GM18519 (cell line): Measurements from ENCODE around the gene HKDC1.
A peak's percentile ranks its signal among the peaks of the same experiment; 100 is the strongest.
"Not testable (repeated sequence)": the region's sequence is repeated elsewhere in the genome, so short reads cannot be mapped to it uniquely, and the experiment has no call there.

Experiments
- ATAC-seq: cut with Tn5 transposase; IDR thresholded peaks from one replicate; pipeline ENCODE4 v1.9.1; 2021; ENCODE audit warnings: mild to moderate bottlenecking, moderate library complexity; ENCODE audit not compliant: unreplicated experiment, low FRiP score

The HKDC1 gene

DNA sequence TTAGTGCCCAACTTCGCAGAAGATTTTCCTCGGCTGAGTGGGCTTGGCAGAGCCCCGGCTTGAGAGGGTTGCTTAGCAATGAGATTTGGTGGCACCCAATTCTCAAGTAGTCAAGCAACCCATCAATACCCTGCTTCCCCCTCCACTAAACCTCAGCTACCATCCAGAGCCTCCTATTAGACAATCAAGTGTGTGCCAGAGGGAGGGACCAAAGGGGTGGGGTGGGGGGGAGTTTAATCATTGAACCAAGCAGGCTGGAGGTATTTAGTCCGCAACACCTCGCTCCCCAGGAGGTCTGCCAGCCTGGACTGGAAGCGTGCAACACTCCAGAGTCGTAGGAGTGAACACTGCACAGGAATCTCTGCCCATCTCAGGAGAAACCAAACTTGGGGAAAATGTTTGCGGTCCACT, at the start of gene HKDC1:
TSS of gene HKDC1 (plus strand) at position 292 of the 411 bp plus-strand sequence. CDS start at position 396, 104 bp downstream.
- no peak for ATAC-seq

GRCh38 chr10:69172241-69172982, 47.7 kb upstream of the HKDC1 start:
- no peak for ATAC-seq

DNA sequence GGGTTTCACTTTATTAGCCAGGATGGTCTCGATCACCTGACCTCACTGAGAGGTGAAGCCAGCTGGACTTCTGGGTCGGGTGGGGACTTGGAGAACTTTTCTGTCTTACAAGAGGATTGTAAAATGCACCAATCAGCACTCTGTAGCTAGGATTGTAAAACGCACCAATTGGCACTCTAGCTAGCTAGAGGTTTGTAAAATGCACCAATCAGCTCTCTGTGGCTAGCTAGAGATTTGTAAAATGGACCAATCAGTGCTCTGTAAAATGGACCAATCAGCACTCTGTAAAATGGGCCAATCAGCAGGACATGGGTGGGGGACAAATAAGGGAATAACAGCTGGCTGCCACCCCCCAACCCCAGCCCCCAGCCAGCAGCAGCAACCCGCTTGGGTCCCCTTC, 44.8 kb upstream of the HKDC1 start:
- ATAC-seq = not testable (repeated sequence)

DNA sequence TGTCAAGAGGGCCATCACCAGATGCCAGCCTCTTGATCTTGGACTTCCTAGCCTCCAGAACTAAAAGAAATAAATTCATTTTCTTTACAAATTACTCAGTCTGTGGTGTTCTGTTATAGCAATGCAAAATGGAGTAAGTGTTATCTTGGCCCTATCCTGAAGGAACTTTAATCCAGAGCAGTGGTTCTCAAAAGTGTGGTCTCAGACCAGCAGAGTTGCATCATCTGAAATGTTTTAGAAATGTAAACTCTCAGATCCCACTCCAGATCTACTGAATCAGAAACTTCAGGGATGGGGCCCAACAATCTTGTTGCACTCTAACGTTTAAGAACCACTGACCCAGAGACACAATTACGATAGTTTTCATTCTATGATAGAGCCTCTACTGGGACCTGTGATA, 43.3 kb upstream of the HKDC1 start:
- no peak for ATAC-seq

DNA sequence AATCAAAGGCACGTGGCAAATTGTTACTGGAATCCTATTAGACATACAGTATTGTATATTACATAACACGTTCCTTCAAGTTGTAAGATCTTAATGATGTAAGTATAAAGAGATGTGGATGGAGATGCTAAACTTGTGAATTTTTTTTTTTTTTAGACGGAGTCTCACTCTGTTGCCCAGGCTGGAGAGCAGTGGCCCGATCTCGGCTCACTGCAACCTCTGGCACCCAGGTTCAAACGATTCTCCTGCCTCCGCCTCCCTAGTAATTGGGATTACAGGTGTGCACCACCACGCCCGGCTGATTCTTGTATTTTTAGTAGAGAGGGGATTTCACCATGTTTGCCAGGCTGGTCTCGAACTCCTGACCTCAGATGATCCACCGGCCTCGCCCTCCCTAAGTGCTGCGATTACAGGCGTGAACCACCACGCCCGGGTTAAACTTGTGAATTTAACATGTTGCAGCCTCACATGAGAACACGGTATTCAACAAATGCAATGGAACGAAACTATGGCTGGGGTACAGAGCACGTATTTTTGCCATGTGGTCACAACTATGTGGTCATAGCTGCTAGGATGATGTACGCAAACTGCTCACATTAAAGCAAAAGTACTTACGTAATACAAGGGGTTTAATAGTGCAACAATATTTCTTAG, 40.9 kb upstream of the HKDC1 start:
- peak; percentile 33 for ATAC-seq

DNA sequence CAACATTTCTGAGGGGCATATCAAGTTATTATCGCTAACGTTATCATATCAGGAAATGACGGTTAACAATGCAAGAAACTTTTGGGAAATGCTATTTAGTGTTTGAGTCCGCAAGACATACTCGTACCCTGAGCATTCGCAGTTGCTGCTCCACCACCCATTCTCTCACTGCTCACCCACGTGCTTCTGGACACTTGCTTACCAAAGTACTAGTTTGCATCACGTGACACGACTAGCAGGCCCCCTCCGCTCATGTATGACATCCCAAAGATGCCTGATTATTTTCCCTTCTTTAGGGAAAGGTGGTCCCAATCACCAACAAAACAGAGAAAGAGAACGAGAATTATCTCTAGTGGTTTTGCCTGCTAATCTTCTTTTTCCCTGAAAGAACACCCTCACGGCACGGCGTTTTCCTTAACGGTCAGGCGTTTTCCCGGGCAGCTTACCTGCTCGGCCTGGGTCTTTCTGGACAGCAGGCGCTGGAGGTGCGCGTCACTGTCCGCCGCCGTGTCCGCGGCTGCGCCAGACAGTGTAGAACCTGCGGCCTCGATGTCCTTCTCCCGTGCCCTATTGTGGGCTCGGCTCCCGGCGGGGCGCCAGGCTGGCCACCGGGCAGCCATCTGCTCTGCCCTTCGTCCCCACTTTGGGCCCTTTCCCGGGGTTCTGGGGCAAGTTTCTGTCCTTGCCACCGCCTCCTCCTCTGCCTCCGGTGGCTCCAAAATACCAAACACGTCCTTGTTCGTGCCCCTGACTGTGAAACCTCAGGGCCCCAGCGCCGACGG, 40.2 kb upstream of the HKDC1 start, which contains the start of gene SUPV3L1:
TSS of gene SUPV3L1 (plus strand) at position 492 of the 782 bp plus-strand sequence. CDS start at position 550, 58 bp downstream.
- ATAC-seq = peak; percentile 56

DNA sequence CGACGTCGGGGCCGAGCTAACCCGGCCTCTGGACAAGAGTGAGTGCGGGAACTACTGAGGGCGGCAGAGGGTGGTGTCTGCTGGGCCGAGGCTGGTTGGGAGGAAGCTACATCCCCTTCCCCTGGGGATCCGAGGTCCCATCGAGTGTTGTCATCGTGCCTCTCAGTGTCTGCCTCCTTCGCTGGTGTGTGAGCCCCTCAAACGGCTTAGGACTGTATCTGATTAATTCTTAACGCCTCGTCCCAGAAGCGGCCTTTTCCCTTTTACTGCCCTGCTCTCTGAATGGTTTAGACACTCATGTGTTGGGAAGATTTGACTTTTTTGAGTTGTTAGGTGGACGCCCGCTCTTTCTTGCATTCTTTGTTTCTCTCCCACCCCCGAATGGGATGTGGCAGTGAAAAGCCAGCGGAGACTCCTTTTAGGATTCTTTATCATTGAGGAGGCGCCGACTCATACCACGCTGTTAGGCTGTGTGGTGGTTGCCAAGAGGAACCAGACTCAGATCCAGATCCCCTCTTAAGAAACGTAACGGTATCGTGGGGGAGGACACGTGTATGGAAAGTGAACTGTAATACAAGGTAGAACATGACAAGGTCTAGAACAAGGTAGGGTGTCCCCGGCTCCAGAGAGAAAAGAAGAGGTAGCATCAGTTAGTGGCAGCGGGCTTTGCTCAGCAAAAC, 39.5 kb upstream of the HKDC1 start:
- ATAC-seq = no peak

GRCh38 chr10:69181433-69181832, 38.7 kb upstream of the HKDC1 start:
- no peak for ATAC-seq

DNA sequence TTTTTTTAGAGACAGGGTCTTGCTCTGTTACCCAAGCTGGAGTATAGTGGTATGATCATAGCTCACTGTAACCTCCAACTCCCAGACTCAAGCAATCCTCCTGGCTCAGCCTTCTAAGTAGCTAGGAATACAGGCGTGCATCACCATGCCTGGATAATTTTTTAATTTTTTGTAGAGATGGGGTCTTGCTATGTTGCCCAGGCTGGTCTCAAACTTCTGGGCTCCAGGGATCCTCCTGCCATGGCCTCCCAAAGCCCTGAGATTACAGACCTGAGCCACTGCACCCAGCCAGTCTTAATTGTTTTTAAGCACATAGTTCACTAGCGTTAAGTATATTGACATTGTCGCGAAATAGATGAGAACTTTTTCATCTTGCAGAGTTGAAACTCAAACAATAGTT, 38.1 kb upstream of the HKDC1 start:
- ATAC-seq = no peak

GRCh38 chr10:69186524-69186923, 33.6 kb upstream of the HKDC1 start:
- ATAC-seq = no peak

- no peak for ATAC-seq
Measured at GRCh38 chr10:69201045-69201444, 19.1 kb upstream of the HKDC1 start.

- ATAC-seq = no peak
Measured at GRCh38 chr10:69202332-69202731, 17.8 kb upstream of the HKDC1 start.

- no peak for ATAC-seq
Measured at GRCh38 chr10:69208761-69209160, 11.4 kb upstream of the HKDC1 start.

DNA sequence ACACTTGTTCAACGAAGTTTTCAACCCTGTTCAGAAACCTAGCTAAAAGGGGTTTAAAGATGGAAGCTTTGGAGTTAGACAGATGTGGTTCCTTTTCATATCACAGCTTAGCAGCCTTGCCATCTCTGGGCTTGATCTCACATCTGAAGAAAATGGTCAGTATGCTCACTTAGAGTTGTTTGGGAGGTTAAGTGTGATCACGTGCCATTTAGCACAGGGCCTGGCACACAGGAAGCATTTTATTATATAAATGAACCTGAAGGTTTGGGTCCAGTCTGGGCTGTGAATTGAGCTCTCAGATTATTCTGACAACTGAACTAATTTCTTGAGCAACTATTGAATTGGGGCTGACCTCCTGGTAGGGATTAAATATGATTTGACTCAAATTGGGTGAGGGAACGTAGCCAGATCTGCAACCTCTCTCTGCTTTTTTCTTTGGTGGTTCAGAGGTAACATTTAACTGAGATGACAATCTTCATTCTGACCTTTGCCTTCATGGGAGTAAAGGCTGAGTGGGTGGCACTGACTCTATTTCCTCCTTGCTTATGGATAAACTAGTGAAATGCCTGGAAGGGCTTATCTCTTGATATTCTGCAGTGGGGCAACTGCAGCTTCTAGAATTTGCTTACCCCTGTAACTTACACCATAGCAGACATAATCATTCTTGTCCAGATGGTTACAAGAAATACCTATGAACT, 10.2 kb upstream of the HKDC1 start:
- no peak for ATAC-seq

DNA sequence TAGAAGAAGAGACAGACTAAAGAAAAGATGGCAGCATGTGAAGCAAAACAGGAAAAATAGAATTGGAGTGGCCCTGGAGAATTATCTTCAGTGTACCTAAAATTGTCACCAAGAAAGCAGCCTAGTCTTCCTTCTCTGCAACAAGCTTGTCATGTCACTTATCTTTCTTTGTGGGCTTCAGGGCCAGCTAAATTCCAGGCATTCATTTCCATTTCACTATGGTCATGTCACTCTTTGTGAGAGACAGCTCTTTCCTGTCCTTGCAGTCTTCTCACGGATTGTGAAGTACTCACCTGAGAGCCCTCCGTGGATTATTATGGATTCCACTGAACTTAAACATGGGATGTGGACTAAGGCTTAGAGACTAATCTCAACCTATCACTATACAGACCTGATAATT, 9.0 kb upstream of the HKDC1 start:
- ATAC-seq = no peak

DNA sequence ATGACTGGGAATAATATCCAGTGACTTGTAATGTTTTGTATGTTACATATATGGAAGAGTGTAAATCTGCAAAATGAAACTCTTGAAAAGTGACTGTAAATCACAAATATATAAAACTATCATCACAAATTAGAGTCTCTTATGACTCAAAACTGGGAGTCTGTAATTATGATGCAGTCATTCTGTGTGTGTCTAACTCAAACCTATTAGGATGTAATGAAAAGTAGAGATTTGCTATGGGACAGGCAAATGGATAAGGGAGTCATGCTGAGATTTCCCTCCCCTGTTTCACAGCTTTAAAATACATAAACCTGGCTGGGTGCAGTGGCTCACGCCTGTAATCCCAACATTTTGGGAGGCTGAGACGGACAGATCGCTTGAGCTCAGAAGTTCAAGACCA, 8.6 kb upstream of the HKDC1 start:
- ATAC-seq = no peak

GRCh38 chr10:69213591-69214311, 6.4 kb upstream of the HKDC1 start:
- no peak for ATAC-seq

DNA sequence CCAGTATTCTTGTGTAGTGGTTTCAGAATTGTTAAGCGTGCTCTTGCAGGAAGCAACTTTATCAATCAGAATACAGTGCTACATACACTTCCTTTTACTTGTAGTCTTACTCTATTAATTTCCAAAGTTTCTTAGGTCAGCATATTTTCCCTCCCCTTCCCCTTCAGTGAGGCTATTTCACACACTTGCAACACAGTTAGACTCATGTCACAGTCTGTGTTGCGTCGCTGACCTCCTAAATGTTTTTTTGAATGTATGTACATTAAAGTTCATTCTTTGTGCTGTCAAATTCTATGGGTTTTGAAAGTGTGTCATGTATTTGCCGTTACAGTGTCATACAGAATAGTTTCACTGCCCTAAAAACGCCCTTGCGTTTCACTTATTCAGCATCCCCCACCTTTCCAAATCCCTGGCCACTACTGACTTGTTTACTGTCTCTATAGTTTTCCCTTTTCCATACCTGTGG, 5.4 kb upstream of the HKDC1 start:
- no peak for ATAC-seq

DNA sequence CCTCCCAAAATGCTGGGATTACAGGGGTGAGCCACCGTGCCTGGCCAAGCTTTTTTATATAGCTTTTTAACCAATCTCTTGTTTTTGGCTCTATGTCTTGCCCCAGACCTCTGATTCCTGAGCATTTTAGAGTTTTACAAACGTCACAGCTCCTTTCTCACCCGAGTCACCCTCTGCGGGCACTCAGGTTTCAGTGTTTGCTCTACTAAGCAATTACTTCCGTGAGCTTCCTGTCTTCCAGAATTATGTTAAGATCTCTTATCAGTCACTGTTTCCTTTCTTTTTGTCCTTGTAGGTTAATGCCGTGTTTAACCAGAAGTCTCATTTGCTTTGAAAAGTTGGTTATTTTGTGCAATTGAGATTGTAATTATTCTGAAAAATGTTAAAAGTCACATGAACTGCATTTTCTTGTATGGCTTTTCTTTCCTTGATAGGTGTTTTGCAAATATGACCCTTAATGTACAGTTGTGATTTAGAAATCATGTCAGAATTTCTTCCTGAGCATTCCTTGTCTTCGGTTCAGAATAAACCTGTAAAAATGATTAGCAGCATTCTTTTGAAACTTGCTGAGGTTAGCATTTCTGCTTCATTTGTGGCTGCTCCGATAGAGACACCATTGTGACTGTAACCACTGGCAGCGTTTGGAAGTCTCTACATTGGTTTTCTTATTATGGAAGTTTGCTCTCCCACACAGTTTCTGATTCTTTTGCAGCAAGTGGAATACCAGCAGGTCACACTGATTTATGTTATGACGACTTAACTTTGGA, 4.5 kb upstream of the HKDC1 start:
- ATAC-seq = no peak
